HCT116 (cell line): ENCODE measurements around the gene WDR48. TPM values are rescaled to one million over a fixed set of nuclear protein-coding genes. Genes with fewer than 3 reads are reported as not detected.

Experiments used
- ATAC-seq: fragments of 200-7000 bp; cut with Tn5 transposase; 2 replicates; pipeline ENCODE4 v1.9.1; 2020; ENCODE audit warnings: mild to moderate bottlenecking, moderate library complexity
- BruUV-seq: library from RNA; stranded (reverse); fragments of 400-500 nt; replicated peaks from 2 replicates; lab custom pipeline; 2021; lab: Mats Ljungman, UMichigan
- CTCF ChIA-PET: fragments of 300-600 bp; sonication (Branson Sonifier 250); formaldehyde crosslinking; loops from one replicate; lab custom pipeline; 2021; ENCODE audit warnings: antibody characterized with exemption; lab: Charles Lee
- POLR2A ChIA-PET: fragments of 300-600, 350-600 bp; sonication (Branson Sonifier 250); formaldehyde crosslinking; loops from one replicate; lab custom pipeline; 2021; ENCODE audit warnings: antibody characterized with exemption; lab: Charles Lee
- RAD21 ChIA-PET, 2 experiments: fragments of 300-600 bp; sonication (Branson Sonifier 250); formaldehyde crosslinking; loops; one replicate each; lab custom pipeline; 2023; ENCODE audit warnings: low total read pairs in 2 of 2; ENCODE audit not compliant: uncharacterized antibody in 2 of 2, unreplicated experiment in 2 of 2, low non-redundant PET in 1 of 2; lab: Charles Lee
- DNase-seq: peaks from one replicate; pipeline ENCODE4 v3.0.0-alpha.2; 2010; ENCODE audit warnings: low read depth, low spot score
- H2AFZ ChIP-seq: fragments of 200-600 bp; shearing (Covaris generic), sonication (generic); 2 replicates; pipeline ENCODE4 v1.6.1; 2017; ENCODE audit warnings: low read depth, mixed run types, mixed read lengths, antibody characterized with exemption, low read length; ENCODE audit not compliant: poor library complexity, severe bottlenecking
- H3K27ac ChIP-seq: 2 replicates; pipeline ENCODE4 v1.5.1; 2012; ENCODE audit warnings: low read depth, low read length
- H3K27me3 ChIP-seq: fragments of 200-600 bp; sonication (generic); 2 replicates; pipeline ENCODE4 v1.6.1; 2016; ENCODE audit warnings: mixed run types, low read length, mixed read lengths; ENCODE audit not compliant: insufficient read depth
- H3K36me3 ChIP-seq, 2 experiments: fragments of 200-500 bp in 1 of 2; fragments of 200-600 bp in 1 of 2; sonication (Bioruptor generic) in 1 of 2; sonication (generic) in 1 of 2; 2 replicates each; pipeline versions ENCODE4 v1.5.1 to v1.6.1; 2014 to 2016; ENCODE audit warnings: low read length in 2 of 2, inconsistent platforms in 1 of 2, mixed read lengths in 1 of 2, mixed run types in 1 of 2; ENCODE audit not compliant: insufficient read depth in 2 of 2, control insufficient read depth in 1 of 2
- H3K4me1 ChIP-seq, 2 experiments: fragments of 200-600 bp in 1 of 2; sonication (generic) in 1 of 2; 2 replicates each; pipeline versions ENCODE4 v1.5.1 to v1.6.1; 2012 to 2017; ENCODE audit warnings: low read length in 2 of 2, inconsistent platforms in 1 of 2, mild to moderate bottlenecking in 1 of 2, mixed read lengths in 1 of 2, mixed run types in 1 of 2, moderate library complexity in 1 of 2; ENCODE audit not compliant: insufficient read depth in 2 of 2, control insufficient read depth in 1 of 2
- H3K4me2 ChIP-seq: fragments of 200-600 bp; sonication (generic); 2 replicates; pipeline ENCODE4 v1.6.1; 2017; ENCODE audit warnings: mixed run types, low read length, mixed read lengths
- H3K4me3 ChIP-seq, 2 experiments: fragments of 200-600 bp in 1 of 2; sonication (generic) in 1 of 2; replicated peaks in 1 of 2; 2 replicates each; pipeline ENCODE4 v1.5.1; 2011 to 2016; ENCODE audit warnings: low read length in 2 of 2, control low read depth in 1 of 2, low read depth in 1 of 2, mild to moderate bottlenecking in 1 of 2, mixed read lengths in 1 of 2, mixed run types in 1 of 2
- H3K79me2 ChIP-seq: fragments of 200-600 bp; sonication (generic); 2 replicates; pipeline ENCODE4 v1.6.1; 2017; ENCODE audit warnings: mild to moderate bottlenecking, mixed run types, low read length, moderate library complexity, mixed read lengths; ENCODE audit not compliant: insufficient read depth
- H3K9ac ChIP-seq: fragments of 200-600 bp; sonication (generic); 2 replicates; pipeline ENCODE4 v1.6.1; 2016; ENCODE audit warnings: low read length, mixed read lengths
- H3K9me2 ChIP-seq: fragments of 200-600 bp; sonication (generic), shearing (Covaris generic); 2 replicates; pipeline ENCODE4 v1.6.1; 2017; ENCODE audit warnings: mixed run types, mild to moderate bottlenecking, moderate library complexity; ENCODE audit not compliant: insufficient read depth
- H3K9me3 ChIP-seq, 2 experiments: fragments of 200-500 bp in 1 of 2; fragments of 200-600 bp in 1 of 2; sonication (Bioruptor generic) in 1 of 2; sonication (generic) in 1 of 2; 2 replicates each; pipeline ENCODE4 v1.6.1; 2014 to 2017; ENCODE audit warnings: low read length in 2 of 2, mixed read lengths in 2 of 2, inconsistent platforms in 1 of 2, low read depth in 1 of 2, mild to moderate bottlenecking in 1 of 2, mixed run types in 1 of 2, moderate library complexity in 1 of 2; ENCODE audit not compliant: control insufficient read depth in 1 of 2, insufficient read depth in 1 of 2
- H4K20me1 ChIP-seq: fragments of 200-600 bp; sonication (generic), shearing (Covaris generic); 2 replicates; pipeline ENCODE4 v1.6.1; 2017; ENCODE audit warnings: mixed run types, mild to moderate bottlenecking, moderate library complexity; ENCODE audit not compliant: insufficient read depth
- CBX3 ChIP-seq: IDR thresholded peaks from 2 replicates; pipeline ENCODE4 v1.6.1; 2012; ENCODE audit warnings: low read depth
- EZH2phosphoT487 ChIP-seq: fragments of 200-600 bp; IDR thresholded peaks from 2 replicates; pipeline ENCODE4 v1.6.1; 2018; ENCODE audit warnings: antibody characterized with exemption, borderline replicate concordance
- FOSL1 ChIP-seq: IDR thresholded peaks from 2 replicates; pipeline ENCODE4 v1.6.1; 2012; ENCODE audit warnings: low read depth
- JUND ChIP-seq: IDR thresholded peaks from 2 replicates; pipeline ENCODE4 v1.6.1; 2012
- SIN3A ChIP-seq: IDR thresholded peaks from 2 replicates; pipeline ENCODE4 v1.6.1; 2012; ENCODE audit warnings: low read depth
- intact Hi-C: fragments of 100-400 bp; cut with micrococcal nuclease; formaldehyde crosslinking; loops from 2 replicates; pipeline ENCODE4 v1.10.0; 2022
- total RNA-seq: library from RNA; stranded (reverse); gene quantifications from one replicate; pipeline ENCODE4 v1.2.1, GENCODE V29; 2021; ENCODE audit not compliant: unreplicated experiment

Gene WDR48
- total RNA-seq, 1 experiment from 2014 or later, result 35.6 TPM

DNA sequence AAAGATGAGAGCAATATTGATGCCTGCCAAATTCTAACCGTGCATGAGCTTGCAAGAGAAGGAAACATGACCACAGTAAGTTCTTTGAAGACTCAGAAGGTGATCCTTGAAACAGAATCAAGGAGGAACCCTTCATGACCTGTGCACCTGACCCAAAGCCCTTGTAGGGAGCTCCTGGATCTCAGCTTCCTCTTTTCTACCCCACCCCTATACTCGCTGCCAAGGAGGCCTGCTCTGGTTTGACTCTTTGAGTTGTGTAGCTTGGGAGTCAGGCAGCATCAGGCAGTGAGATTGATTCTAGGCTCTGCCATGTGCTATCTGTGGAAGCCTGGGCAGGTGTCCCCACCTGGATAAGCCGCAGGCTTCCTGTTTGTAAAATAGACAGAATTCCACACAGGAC lies 66.3 kb downstream of the WDR48 start:
- H4K20me1 ChIP-seq, result no peaks in the 10 kb centered on the region
- H3K27me3 ChIP-seq, result no peaks in the 10 kb centered on the region
- no peak overlapping the region for H2AFZ ChIP-seq
- H3K79me2 ChIP-seq, result no peaks in the 10 kb centered on the region
- no peaks in the 10 kb centered on the region for H3K9me3 ChIP-seq
- no peak overlapping the region for H3K4me2 ChIP-seq
- intact Hi-C loops, result no loop called here
- H3K36me3 ChIP-seq, result no peaks in the 10 kb centered on the region
- ChIA-PET CTCF (no interaction called here), POLR2A (no interaction called here), RAD21 (no interaction called here)
- no TSS peak for BruUV-seq
- no peaks in the 10 kb centered on the region for H3K4me1 ChIP-seq
- no peak for DNase-seq
- no peak overlapping the region for H3K27ac ChIP-seq
- H3K9me2 ChIP-seq, result no peaks in the 10 kb centered on the region
- no peak overlapping the region for H3K9ac ChIP-seq
- TF ChIP-seq CBX3, result no peak
- TF ChIP-seq FOSL1, result no peak
- TF ChIP-seq, all 23 proteins: peak for 0
- ATAC-seq, result no peak
- H3K4me3 ChIP-seq, result no peak overlapping the region

DNA sequence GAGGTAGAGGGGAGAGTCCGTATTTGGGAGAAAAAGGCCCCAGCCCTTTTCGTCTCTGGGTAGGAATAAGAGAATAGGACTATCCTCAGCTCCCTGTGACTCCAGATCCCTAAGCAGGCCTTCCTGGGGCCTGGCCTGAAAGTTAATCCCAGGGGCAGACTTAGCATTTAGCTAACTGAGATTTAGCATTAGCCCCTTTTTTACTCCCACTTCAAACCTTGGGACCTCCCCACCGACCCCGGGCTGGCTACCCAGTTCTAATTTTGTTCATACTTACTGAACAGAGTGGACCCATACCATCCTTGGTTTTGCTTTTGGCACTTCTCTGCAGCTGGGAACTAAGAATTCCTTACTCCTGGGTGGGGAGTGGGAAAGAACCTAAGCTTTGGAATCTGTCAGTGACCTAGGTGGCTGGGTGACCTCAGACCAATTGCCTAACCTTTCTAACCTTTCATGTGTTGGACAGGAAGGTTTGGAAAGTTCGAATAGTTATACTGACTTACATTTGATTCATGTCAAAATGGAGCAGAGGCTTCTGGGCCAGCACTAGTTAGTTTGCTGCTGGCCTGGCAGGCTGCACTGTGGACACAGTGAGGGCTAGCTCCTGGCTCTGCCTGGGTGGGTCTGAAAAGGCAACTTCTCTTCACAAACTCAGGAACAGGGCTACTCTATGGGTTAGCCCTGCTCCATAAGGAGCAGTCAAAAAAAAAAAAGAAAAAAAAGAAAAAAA lies 67.3 kb downstream of the WDR48 start:
- Histone ChIP-seq H3K9ac (no peak overlapping the region), H3K27me3 (no peaks in the 10 kb centered on the region), H3K27ac (no peak overlapping the region), H2AFZ (no peak overlapping the region), H3K4me2 (no peak overlapping the region), H3K36me3 (no peaks in the 10 kb centered on the region)
- no TSS peak for BruUV-seq
- CTCF ChIA-PET, result interaction anchor here (0.6 kb wide), 1 partner anchor 169 kb away, joined by 3 read pairs; no protein-coding TSS in a partner anchor
- TF ChIP-seq EZH2phosphoT487 (no peak), JUND (no peak), SIN3A (no peak)
- TF ChIP-seq, all 23 proteins: peak for 0
- H3K9me2 ChIP-seq, result no peaks in the 10 kb centered on the region
- no peak overlapping the region for H3K4me3 ChIP-seq
- ChIA-PET POLR2A (no interaction called here), RAD21 (no interaction called here)
- no peaks in the 10 kb centered on the region for H3K9me3 ChIP-seq
- intact Hi-C loops, result no loop called here
- H3K79me2 ChIP-seq, result no peaks in the 10 kb centered on the region
- H3K4me1 ChIP-seq, result no peaks in the 10 kb centered on the region
- H4K20me1 ChIP-seq, result no peaks in the 10 kb centered on the region
- DNase-seq, result no peak
- no peak for ATAC-seq
